ENCODE measurements around the gene TMEM219. TPM values are rescaled to one million over a fixed set of nuclear protein-coding genes. Genes with fewer than 3 reads are reported as not detected.

TMEM219 gene
- total RNA-seq, 1 donor from 2014 or later, result 66.4 TPM

Other genes starting within 250 kb of the TMEM219 start
- 0.94 TPM for gene C16orf54, start 216.1 kb upstream of the TMEM219 start, total RNA-seq
- not detected for gene ZG16, start 183.8 kb upstream of the TMEM219 start, total RNA-seq
- 21.8 TPM for gene KIF22, start 171.3 kb upstream of the TMEM219 start, total RNA-seq
- gene MAZ, start 155.6 kb upstream of the TMEM219 start, total RNA-seq, result 72.4 TPM
- gene PRRT2, start 149.9 kb upstream of the TMEM219 start, total RNA-seq, result 2.1 TPM
- gene PAGR1, start 145.9 kb upstream of the TMEM219 start, total RNA-seq, result 15.6 TPM
- 60.2 TPM for gene MVP, start 141.6 kb upstream of the TMEM219 start, total RNA-seq
- 73.8 TPM for gene CDIPT, start 98.9 kb upstream of the TMEM219 start, total RNA-seq
- 1.2 TPM for gene SEZ6L2, start 62.5 kb upstream of the TMEM219 start, total RNA-seq
- gene ASPHD1, start 61.6 kb upstream of the TMEM219 start, total RNA-seq, result 0.38 TPM
- 10.7 TPM for gene KCTD13, start 35.9 kb upstream of the TMEM219 start, total RNA-seq
- gene TAOK2, start 11.8 kb downstream of the TMEM219 start, total RNA-seq, result 38.9 TPM
- gene HIRIP3, start 33.5 kb downstream of the TMEM219 start, total RNA-seq, result 17.4 TPM
- gene INO80E, start 34.2 kb downstream of the TMEM219 start, total RNA-seq, result 36.8 TPM
- gene DOC2A, start 48.9 kb downstream of the TMEM219 start, total RNA-seq, result 0.38 TPM
- not detected for gene C16orf92, start 61.1 kb downstream of the TMEM219 start, total RNA-seq
- gene TLCD3B, start 69.2 kb downstream of the TMEM219 start, total RNA-seq, result not detected
- 3,068 TPM for gene ALDOA, start 103.7 kb downstream of the TMEM219 start, total RNA-seq
- 44.1 TPM for gene PPP4C, start 113.9 kb downstream of the TMEM219 start, total RNA-seq
- gene TBX6, start 129.8 kb downstream of the TMEM219 start, total RNA-seq, result 0.57 TPM
- gene YPEL3, start 134.1 kb downstream of the TMEM219 start, total RNA-seq, result 43.2 TPM
- 3.0 TPM for gene GDPD3, start 151.5 kb downstream of the TMEM219 start, total RNA-seq
- 47.8 TPM for gene MAPK3, start 161.1 kb downstream of the TMEM219 start, total RNA-seq
- 7.4 TPM for gene CORO1A, start 221.5 kb downstream of the TMEM219 start, total RNA-seq
- 59.6 TPM for gene BOLA2B, start 231.6 kb downstream of the TMEM219 start, total RNA-seq
- gene SLX1A, start 231.8 kb downstream of the TMEM219 start, total RNA-seq, result 24.9 TPM
- 7.0 TPM for gene SULT1A3, start 237.2 kb downstream of the TMEM219 start, total RNA-seq

Data from cardiac septum (tissue), 1 donor.